NCI-H1694 (cell line): Measurements from ENCODE around the gene KRI1.
"Not testable (repeated sequence)": the region's sequence is repeated elsewhere in the genome, so short reads cannot be mapped to it uniquely, and the experiment has no call there.

ENCODE experiments used
- DNase-seq: peaks from one replicate; lab custom pipeline; 2025; lab: John Stamatoyannopoulos, UW

The KRI1 gene

DNA sequence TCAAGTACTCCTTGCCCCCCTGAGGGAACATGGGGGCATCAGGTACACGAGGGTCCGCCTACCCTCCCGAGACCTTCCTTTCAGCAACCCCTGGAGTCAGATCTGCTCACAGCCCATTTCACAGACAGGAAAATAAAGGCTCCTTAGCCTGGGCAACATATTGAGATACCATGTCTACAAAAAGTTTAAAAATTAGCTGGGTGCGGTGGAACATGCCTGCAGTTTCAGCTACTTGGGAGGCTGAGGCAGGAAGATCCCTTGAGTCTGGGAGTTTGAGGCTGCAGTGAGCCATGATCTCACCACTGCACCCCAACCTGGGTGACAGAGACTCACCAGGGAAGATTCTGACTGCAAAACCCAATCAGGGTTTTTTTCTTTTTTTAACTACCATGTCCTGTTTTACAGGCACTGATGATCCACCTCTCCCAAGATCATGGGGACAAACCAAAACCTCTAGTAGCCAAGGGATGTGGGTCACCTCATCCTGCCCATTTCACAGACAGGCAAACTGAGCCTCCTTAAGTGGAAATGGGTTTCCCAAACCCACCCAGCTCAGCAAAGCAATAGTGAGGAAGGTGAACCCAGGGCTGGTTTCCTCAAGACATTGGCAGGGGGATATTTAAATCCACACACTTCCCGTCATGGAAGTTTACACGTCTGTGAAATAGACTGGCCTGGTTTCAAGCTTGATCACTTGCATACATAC is 9.4 kb upstream of the KRI1 start:
- no peak for DNase-seq

DNA sequence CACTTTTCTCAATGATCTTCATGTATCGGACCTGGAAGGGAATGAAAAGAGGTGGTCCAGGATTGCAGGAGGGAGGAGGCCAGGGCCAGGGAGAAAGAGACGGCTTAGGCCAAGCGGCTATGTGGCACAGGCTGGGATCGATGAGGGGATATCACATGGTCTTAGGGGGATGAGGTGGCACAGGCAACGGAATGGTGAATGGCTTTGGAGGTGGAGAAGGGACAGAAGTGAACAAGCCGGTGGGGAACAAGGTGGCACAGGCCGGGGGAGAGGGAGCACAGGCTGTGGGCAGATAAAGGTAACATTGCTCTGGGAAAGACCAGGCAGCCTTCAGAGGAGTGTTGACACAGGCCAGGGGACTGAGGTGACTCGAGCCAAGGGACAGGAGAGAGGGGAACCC is 8.7 kb upstream of the KRI1 start:
- no peak for DNase-seq

DNA sequence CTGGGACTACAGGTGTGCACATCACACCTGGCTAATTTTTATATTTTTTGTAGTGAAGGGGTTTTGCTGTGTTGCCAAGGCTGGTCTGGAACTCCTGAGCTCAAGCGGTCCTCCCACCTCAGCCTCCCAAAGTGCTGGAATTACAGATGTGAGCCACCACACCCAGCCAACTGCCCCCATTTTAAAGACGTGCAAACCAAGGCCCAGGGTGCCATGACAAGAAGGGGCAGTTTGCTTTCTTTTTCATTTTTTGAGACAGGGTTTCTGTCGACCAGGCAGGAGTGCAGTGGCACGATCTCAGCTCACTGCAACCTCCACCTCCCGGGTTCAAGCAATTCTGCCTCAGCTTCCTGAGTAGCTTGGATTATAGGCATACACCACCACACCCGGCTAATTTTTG is 8.0 kb upstream of the KRI1 start:
- not testable (repeated sequence) for DNase-seq

DNA sequence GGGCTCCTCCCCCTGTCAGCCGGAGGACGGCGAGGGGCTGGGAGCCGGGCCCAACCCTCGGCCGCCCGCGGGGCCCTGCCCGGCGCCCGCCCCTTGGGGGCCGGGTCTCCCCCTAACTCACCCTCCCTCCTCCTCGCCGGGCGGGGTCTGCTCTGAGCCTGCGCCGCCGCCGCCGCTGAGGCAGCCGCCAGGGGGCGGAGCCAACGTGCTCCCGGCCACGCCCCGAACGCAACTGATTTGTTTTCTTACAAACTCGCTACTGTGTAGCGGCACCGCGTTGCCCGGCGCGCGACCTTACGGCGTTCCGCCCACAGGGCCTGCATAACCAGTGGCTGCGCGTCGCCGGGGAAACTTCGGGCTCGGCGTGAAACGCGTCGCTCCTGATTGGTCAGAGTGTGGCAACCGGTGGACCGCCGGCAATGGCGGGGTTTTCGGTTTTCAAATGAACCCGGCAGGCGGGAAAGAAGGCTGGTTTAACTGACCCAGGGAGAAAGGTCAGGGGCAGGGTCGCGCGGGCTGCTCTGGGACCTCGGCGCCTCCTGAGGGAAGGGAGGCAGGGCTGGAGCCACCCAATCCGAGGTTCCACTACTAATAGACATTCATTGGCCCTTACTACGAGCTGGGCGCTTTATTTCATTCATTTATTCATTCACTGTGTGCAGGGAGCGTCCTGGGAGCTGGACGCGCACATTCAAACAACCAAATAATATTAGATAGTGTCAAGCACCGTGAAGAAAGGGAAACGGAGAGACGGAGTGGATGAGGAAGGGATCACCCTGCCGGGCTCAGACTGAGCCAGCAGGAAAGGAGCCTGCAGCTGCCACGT is 3.2 kb upstream of the KRI1 start, which contains the start of gene CDKN2D:
Gene CDKN2D (minus strand): TSS at position 154 of the 826 bp plus-strand sequence. CDS start 326 bp downstream, outside the sequence.
- peak; percentile 95 for DNase-seq

DNA sequence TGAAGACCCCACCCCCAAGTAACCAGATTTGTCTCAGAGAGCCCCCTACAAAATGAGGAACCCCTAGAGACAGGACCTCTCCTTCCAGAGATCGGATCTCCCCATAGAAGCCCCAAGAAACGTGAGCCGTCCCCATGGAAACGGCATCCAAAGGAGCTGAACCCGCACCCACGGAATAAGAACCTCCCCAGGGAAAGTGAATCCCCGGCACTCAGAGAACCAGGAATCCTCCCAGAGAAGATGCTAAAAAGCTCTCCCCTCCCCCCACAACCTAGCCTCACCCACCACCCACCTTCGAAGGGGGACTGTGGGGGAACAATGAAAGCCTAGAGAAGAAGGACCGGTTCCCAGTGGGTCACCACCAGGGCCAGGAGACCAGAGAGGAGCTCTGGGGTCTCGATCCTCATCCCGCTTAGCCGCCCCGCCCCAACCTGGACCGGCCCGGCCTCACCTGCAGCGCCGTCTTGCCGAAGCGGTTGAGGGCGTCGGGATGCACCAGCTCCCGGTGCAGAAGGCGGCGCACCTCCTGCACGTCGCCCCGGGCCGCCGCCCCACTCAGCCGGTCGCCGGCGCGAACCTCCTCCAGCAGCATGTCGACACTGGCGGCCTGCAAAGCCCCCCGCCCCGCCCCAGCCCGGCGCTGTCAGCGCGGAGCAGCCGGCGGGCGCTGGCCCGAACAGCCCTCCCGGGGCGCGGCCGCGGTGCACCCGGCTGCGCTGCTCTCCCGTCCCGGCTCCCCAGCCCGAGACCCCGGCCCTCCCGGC is 2.4 kb upstream of the KRI1 start:
- no peak for DNase-seq

DNA sequence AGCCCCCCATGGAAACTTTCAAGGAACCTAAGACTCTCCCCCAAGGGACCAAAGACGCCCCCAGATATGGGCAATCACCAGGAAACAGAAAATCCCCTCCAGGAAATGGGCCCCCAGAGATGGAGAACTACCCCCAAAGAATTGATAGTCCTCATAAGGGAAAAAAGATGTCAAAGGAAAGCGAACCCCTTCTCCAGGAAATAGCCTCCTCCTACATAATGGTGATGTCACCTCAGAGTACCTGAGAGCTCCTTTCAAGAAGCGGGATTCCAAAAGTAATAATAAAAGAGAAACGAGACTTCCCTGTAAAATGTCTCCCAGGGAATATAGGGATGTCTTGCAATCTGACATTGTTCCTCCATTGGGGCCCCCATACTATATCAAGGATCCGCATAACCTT is 1.8 kb upstream of the KRI1 start:
- DNase-seq = no peak

DNA sequence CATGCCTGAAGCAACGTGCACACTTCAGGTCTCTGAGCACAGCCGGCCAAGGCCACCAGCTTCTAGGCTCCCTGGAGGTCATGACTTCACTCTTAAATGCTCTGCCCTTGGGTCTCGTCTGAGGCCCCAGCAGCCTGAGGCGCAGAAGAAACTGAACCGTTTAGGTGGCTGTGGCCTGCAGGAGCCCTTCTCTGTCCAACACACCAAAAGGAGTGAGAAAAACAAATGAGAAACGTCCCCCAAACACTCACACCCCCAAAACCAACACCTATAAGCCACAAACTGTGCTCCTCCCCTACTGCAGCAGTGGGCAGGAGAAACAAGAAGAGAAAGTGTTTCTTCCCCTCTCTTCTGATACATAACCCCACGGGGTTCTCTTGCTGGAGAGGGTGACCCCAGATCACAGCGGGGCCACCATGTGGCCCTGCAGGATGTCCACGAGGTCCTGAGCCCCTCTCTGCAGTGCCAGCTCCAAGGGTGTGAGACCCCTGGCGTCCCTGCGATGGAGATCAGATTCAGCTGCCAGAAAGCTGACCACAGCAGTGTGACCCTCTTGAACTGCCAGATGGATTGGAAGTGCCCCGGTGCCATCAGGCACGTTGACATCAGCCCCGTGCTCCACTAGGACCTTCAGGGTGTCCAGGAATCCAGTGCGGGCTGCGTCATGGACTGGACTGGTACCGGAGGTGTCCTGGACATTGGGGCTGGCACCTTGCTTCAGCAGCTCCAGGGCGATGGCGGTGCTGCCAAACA is 1.0 kb upstream of the KRI1 start:
- DNase-seq = no peak

DNA sequence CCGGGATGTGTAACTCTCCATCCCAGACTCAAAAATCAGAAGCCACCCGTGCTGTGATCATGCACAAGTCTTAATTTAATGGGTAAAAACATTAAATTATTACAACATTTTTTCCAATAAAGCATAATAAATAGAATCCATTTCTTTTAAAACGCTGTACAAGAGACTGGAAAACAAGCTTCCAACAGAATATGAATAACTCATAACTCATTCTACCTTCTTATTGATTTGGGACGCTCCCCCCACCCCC is 523 bp upstream of the KRI1 start:
- no peak for DNase-seq

DNA sequence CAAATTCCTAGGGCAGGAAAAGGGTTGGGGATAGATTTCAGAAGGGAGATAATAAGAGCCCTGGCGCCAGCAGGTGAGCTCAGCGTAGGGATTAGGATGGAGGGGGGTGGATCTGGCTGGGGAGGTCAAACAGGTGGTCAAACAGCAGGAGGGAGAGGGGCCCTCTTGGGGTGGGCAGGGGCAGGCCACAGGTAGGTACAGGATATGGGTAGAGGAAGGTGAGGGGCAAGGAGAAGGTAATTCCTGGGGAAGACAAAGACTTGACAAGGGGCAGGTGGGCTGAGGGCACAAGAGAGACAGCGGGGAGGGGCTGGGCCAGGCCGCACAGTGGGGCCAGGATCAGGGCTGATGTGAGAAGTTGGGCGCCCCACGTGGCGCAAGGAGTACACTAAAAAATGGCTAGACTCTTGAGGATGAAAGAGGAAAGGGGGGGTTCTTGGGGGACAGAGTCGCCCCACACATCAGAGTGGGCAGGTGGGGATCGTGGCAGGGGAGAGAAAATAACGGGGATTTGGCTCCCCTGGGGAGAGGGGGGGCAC is 713 bp downstream of the KRI1 start:
- DNase-seq = no peak

DNA sequence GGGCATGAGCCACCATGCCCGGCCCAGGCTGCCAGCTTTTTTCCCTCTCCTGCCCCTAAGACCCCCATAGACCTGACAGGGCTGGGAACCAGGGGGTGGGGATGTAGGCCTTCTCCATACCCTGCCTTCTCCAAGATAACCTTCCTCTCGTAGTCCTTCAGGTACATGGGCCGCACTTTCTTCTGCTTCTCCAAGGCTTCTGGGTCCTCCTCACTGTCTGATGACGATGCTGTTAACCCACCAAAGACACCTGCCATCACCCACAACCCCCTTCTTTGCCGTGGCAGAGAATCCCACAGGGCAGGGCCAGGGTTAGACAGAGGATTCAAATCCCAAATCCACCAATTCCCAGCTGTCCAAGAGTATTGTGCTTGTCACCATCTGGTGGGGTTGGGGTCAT is 3.2 kb downstream of the KRI1 start:
- DNase-seq = no peak

DNA sequence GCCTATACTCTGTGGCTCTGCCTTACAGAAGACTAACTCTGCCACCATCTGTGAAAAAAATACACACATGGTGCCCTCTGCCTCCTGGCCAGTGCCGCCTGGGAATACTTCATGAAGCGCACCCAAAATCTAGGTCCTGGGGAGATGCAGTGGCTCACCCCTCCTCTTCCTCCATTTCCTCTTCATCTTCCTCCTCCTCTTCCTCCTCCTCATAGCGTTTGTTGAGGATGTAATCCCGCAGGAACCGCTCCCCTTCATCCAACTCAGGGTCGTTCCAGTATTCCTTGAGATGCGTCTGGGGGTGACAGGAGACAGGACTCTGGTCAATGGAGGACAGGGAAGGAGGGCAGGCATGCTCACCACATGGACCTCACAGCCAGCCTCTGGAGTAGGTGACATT is 5.7 kb downstream of the KRI1 start:
- DNase-seq = no peak

DNA sequence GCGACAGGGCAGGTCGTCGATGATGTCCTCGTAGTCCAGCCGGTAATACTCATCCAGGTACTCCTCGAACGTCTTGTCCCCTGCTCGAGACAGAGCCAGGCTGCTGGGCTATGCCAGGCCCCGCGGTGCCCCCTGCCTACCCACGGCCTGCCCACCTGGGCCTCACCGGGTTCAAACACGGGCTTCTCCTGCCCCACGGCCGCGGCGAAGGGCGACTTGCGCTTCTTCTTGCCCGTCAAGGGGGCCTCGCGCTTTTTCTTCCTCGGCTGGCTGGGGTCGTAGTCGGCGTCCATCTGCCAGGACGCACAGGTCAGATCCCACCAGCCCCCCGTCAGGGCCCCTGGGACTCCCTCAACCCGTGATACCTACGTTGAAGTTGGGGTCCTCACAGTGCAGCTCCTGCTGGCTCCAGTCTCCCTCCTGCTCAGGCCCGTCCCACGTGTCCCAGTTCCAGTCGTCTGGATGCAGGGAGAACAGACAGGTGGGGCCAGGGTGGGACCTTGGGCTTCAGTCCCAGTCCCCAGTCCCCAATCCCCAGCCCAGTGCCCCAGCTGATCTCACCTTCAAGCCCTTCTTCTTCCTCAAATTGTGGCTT is 8.1 kb downstream of the KRI1 start:
- DNase-seq = no peak

DNA sequence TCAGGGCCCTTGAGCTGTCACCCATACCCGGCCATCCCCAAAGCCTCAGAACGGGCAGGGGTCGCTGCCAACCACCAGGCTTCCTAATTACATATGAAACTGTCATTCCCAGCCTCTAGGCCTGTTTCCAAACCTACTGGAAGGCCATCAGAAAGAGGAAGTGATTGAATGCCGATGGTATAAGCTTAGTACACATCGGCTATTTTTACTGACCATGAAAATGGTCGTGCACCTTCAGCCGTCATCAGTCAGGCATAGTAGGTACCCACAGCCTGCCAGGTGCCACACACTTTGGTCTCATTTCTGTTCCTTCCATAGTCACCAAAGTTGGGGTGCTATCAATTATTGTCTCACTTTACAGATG is 10.2 kb downstream of the KRI1 start:
- no peak for DNase-seq

DNA sequence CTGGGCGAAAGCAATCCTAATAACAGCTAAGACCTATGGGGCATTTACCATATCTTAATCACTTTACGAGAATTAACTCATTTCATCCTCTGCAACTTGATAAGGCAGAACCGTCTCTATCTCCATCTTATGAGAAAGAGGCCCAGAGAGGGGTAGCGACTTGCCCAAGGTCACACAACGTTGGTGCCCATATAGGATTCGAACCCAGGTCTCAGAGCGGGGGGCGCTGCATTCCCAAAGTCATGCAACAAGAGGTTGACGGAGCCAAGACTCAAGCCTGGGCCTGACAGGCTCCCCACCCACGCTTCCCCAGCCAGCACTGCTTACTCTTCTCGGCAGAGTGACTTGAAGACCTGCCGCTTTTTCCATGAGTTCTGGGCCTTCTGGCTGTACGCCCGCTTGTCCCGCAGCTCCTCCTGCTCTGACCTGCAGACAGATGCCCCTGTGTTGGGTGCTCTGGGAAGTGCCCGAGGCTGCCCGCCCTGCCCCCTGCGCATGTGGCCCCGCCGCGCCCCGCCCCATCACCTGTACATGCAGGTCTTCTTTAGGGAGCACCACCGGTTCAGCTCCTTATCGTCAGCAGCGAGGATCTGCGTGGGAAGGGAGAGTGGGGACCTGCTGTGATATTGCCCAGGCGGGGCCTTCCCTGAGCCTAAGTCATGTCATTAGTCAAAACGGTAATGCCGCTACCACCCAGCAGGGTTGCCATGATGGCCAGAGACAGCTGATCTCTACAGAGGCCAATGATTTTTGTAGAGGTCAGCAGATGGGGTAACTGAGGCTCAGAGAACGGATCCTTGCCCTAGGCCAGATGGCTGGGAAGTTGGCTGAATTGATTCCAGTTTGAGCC is 10.8 kb downstream of the KRI1 start:
- no peak for DNase-seq

DNA sequence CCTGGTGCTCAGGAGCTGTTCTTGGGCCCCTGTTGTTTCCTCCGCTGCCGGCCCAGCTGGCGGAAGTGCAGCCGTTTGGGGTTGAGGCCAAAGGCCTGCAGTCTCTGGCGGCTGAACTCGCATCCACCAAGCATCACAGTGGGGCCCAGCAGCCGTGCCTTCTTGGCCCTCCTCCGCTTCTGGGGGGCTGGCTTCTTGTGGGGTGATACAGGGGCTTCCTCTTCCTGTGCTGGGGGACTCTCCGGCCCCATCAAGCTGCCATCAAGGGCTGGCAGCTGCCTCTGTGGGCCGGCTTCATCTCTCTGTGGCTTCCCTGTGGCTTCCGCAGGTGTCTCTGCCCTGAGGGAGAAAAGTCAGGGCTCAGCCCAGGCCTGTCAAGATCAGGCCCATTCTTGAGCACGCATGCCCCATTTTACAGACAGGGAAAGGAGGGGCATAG is 11.8 kb downstream of the KRI1 start:
- DNase-seq = no peak

DNA sequence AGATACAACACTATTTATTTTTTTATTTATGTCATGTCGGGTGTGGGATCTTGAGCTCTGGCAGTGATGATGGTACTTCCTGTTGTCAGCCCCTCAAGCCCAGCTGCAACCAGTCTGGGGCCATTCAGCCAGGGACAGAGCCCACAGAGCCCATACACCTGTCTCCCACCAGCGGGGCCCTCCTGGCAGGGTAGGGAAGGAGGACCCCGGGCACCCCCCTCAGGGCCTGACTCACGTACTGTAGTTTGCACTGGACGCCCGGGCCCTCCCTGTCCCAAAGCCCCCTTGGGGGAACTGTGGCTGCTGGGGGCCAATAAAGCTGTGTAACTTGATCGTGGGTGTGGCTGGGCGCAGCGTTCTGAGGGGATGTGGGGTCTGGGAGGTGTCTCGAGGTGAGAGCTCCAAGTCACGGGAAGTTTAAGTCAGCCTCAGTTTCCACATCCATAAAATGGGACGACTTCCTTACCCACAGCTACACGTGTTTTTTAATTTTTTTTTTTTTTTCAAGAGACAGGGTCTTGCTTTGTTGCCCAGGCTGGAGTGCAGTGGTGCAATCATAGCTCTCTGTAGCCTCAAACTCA is 12.6 kb downstream of the KRI1 start:
- no peak for DNase-seq

DNA sequence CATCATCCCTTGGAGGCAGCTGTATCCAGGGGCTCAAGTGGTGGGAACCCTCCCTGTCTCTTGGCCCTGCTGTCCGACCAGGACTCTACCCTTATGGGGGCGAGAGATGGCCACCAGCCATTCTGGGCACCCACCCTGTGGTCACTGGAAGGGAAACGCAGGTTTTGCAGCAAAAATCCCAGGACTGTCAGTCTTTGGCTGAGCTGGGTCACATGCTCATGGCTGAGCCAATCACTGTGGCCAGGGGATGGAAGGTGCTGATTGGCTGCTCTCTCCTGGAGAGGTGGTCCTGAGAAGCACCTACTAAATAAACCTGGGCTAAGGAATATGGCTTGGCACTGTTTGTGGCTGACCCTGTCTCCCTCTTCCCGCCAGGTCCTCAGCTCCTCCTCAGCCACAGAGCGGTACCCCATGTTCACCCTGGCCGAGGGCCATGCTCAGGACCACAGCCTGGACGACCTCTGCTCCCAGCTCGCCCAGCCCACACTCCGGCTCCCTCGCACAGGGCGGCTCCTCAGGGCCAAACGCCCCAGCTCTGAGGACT is 13.2 kb downstream of the KRI1 start:
- DNase-seq = no peak

DNA sequence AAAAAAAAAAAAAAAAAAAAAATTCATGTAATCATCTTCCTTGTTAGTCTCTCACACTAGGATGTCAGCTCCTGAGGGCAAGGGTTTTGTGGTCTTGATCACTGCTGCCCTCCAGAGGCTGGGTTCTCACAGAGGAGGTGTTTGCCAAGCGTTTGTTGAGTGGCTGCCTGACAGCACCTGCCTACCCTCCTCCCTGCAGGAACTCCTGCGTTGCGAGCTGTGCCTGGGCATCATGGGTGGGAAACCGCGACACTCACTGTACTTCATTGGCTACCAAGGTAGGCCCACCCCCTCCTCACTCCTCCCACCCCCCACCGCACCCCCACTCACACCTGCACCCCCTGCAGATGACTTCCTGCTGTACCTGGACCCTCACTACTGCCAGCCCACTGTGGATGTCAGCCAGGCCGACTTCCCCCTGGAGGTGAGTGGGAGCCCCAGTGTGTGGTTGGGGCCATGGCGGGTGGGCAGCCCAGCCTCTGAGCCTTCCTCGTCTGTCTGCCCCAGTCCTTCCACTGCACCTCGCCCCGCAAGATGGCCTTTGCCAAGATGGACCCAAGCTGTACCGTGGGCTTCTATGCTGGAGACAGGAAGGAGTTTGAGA is 14.0 kb downstream of the KRI1 start:
- no peak for DNase-seq

DNA sequence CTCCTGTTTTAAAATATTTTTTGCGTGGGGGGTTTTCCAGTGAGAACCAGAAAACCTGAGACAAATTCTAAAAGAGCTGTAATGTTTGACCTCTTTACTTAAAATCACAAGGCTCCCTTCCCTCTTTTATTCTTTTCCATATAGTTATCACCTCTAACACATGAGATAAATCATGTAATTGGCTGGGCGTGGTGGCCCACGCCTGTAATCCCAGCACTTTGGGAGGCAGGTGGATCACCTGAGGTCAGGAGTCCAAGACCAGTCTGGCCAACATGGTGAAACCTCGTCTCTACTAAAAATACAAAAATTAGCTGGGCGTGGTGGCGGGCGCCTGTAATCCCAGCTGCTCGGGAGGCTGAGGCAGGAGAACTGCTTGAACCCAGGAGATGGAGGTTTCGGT is 14.8 kb downstream of the KRI1 start:
- DNase-seq = not testable (repeated sequence)

DNA sequence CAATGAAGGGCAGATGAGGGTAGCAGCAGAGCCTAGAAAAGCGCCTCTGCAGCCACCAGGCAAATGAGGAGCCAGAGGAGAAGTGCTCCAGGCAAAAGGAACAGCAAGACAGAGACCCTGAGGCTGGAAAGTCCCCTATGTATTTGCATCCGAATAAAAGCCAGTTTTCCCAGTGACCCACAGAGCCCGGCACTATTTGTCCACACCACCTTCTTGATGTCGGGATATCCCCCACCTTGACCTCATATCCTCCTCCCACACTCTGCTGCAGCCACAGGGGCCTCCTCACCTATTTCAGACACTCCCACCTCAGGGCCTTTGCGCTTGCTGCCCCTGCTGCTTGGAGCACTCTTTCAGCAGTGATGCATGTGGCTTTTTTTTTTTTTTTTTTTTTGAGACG is 15.5 kb downstream of the KRI1 start:
- no peak for DNase-seq
